ENCODE measurements around the gene FAM83G.

Gene FAM83G

DNA sequence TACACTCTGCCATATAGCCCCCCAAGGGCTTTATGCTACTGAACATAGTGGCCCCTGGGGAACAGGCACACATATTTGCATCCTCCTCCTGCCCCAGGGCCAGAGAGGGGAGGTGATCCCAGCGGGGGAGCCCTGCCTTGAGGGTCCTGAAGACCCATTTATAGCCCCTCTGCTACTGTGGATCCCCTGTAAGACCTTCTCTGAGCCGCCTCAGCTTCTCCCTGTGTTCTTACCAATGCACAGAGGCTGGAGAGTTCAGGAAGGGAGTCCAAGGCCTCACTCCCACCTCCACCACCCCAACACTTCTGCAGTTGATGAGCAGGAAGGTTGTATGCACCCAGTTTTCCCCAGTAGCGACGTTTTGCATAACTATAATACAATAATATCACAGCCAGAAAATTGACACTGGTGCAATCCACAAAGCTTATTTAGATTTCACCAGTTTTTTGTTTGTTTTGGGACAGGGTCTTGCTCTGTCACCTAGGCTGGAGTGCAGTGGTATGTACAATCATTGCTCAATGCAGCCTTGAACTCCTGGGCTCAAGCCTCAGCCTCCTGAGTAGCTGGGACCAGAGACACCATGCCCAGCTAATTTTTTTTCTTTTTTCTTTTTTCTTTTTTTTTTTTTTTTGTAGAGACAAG, 1.3 kb upstream of the FAM83G start:
- no peak for DNase-seq (ENCODE audit: low read depth in 2 of 2)

DNA sequence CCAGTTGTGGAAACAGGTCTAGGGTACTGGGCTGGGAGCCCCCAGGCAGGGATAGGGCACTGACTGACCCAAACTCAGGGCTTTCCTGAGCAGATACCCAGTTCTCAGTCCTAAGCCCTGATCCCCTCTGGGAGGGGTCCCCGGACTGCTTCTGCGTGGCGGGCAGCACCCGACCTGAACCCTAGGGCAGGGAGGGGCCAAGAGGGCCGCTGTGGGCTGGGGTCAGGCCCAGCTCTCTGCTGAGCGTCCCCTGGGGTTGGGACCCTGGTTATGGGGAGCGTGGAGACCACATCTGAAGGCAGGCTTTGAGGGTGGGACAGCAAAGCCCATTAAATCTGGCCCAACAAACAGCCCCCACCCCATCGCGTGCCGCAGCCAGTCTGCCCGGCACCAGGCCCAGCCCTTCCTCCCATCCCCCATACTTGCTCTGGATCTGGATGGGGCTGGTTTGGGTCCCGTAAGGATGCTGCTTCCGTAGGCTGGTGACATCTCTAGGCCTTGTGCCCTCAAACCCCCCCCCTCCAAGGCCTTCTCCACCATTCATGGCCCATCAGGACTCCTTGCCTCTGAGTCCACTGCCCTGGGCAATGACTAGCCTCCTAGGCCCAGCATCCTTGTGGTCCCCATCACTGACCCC, 691 bp upstream of the FAM83G start:
- no peak for DNase-seq (ENCODE audit: low read depth in 2 of 2)

GRCh38 chr17:19003543-19004420, 782 bp downstream of the FAM83G start:
- no peak for DNase-seq (ENCODE audit: low read depth in 2 of 2)

DNA sequence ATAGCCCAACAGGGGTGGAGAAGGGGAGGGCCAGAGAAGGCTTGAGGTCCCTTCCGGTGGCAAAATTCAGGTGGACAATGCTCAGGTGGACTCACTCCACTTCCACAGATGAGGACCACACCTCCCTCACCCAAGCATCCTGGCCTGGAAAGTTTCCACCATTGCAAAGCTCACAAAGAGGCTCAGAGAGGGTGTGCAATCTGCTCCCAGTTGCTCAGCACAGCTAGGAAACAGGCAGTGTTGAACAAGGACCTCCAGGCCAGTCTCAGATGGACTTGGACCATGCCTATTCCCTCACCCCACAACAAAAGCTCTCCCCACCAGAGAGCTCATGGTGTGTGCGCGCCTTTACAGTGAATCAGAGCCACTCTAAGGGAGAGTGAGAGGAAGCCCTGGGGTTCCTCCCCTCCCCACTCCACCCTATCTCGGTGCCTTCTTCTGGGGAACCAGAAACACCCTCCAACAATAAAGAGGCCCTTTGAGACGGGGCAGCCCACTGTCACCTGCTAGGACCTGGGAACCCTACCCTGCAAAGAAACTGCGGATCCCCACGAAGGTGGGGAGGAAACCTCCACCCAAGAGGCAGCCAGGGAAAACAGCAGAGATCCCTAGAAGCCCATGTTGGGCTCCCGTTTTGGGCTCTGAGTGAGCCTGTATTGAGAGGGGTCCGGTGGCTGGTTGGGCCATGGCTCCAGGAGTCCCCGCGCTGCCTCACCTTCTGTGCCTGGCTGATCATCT, 1.6 kb downstream of the FAM83G start:
- DNase-seq (ENCODE audit: low read depth in 2 of 2), result no peak

GRCh38 chr17:19001907-19002590, 2.5 kb downstream of the FAM83G start:
- DNase-seq (ENCODE audit: low read depth in 2 of 2), result no peak

DNA sequence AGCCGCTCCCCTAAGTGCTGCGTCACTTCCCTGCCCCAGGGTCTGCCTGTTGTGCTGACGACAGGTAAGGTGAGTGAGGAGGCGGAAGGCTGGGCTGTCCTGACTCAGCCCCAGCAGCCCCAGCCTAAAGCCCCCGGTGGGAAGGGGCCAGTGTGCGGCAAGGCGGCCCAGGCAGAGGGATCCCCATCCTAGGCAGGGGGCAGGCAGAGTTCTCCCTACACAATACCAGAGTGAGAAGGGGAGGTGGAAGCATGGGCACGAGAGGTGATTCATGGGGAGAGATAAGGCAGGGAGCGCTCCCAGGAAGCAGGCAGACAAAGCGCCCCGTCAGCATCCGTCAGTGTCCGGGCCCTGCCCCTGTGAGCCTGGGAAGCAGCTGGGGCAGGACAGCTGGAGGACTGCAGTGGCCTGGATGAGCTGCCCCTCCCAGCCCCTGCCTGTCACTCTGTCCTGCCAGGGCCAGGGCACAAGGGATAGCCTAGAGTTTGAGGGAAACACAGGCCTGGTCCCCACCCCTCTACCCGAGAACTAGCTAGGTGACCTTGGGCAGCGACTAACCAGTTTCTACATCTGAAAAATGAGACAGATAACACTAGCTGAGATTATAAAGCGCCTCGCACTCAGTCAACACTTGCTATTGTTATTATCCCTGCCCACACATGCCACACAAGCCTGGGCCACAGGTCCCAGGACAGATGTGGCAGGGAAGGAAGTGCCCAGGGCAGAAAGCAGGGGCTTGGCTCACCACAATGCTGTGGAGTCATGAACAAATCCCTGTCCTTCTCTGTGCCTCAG, 3.8 kb downstream of the FAM83G start:
- DNase-seq (ENCODE audit: low read depth in 2 of 2), result no peak

DNA sequence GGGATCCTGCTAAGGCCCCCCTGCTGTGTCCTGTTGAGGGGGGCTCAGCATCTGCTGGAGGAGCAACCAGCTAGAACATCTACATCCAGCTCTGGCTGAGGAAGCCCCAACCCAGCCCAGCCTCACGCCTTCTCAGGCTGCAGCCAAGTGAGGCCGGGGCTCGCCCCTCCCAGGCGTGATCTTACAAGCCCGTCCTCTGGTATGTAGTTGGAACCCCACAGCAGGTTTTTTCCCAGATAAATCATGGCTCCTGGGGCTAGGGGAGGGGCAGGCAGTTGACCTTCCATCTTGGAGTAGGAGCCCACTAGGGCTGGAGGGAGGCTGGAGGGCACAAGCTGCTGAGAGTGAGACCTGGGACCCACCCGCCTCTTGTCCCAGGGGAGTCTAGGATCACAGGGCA, 4.7 kb downstream of the FAM83G start:
- no peak for DNase-seq (ENCODE audit: low read depth in 2 of 2)

- DNase-seq (ENCODE audit: low read depth in 2 of 2), result no peak
Measured at GRCh38 chr17:18999394-18999793, 5.2 kb downstream of the FAM83G start.

GRCh38 chr17:18997650-18998196, 6.8 kb downstream of the FAM83G start:
- DNase-seq (ENCODE audit: low read depth in 2 of 2), result no peak

GRCh38 chr17:18996458-18996857, 8.1 kb downstream of the FAM83G start:
- no peak for DNase-seq (ENCODE audit: low read depth in 2 of 2)

DNA sequence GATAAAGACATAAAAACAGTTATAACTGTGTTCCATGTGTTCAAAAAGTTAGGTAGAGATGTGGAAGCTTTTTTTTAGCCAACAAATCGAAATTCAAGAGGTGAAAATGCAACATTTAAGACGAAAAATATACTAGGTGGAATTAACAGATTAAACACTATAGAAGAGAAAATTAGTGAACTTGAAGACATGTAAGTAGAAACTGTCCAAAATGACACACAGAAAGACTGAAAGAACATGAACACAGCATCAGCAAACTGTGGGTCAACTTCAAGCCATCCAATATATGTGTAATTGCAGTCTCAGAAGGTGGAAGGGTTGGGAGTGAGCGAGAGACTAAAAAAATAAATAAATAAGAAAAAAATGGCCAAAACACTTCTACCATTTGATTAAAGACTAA, 9.3 kb downstream of the FAM83G start:
- DNase-seq (ENCODE audit: low read depth in 2 of 2), result no peak

DNA sequence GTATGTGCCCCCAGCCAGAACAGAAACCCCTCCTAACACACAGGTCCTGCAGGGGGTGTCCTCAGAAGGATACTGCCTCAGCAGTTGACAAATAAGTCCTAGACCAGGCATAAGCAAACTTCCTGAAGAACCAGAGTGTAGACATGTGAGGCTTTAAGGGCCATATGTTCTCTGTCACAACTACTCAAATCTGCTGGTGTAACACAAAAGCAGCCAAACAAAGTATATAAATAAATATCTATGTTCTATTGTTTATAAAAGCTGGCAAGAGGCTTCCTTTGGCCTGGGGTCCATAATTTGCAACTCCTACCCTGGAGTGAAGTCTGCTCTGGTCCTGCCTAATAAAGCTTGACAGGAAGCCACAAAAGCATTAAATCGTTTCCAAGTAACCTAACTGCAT, 9.9 kb downstream of the FAM83G start:
- DNase-seq (ENCODE audit: low read depth in 2 of 2), result no peak

- DNase-seq (ENCODE audit: low read depth in 2 of 2), result no peak
Measured at GRCh38 chr17:18993905-18994526, 10.5 kb downstream of the FAM83G start.

DNA sequence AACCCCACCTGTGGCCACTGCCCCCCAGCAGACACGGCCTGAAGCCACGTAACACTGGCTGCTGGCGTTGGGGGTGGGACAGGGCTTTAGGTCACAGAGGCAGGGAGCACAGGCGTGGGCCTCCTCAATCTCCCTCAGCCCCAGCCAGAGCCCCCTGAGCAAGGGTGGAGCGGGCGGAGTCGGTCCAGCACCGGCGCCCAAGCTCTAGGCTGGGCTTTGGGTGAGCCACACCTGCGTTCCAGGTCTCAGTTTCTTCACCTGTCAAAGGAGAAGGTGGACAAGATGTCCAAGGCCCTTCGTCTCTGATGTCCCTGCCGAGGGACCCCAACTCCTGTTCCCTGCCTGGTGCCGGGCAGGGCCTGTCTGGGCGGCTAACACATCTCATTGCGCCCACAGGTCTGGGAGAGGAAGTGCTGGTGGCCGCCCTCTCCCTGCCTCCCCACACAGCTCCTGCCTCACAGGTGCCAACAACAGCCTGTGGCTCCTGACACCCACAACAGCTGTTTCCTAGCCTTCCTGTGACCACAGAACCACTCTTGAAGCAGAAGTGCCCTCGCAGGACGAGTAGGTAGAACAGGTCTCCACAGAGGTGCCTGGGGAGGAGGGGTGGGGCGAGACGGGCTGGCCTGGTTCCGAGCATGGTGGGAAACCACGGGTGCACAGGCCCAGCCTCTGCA, 12.0 kb downstream of the FAM83G start:
- no peak for DNase-seq (ENCODE audit: low read depth in 2 of 2)

GRCh38 chr17:18991531-18992315, 12.8 kb downstream of the FAM83G start:
- no peak for DNase-seq (ENCODE audit: low read depth in 2 of 2)

DNA sequence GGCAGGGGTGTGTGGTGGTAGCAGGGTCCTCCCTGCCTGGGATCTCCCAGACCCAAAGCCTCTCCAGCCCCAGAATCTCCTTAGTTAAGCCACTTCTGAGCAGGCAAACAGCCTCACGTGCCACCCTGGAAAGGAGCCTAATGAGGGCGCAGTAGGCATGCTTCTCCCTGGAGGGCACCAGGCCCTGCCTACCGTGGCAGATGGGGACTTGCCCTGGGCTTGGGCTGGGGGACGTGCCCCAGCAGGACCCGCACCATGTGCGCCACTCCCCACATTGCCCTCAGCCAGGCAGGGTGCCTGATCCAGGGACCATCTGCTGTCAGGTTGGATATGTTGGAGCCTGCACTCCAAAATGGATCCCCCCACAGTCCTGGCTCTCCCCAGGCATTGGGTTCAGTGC, 14.2 kb downstream of the FAM83G start:
- DNase-seq (ENCODE audit: low read depth in 2 of 2), result no peak

GRCh38 chr17:18988546-18989173, 15.9 kb downstream of the FAM83G start:
- DNase-seq (ENCODE audit: low read depth in 2 of 2), result no peak
